HepG2 (cell line): ENCODE results near the gene ZNF618. TPM values are rescaled to one million over a fixed set of nuclear protein-coding genes. Genes with fewer than 3 reads are reported as not detected.

Experiments
- ATAC-seq: fragments of 200-7000 bp; cut with Tn5 transposase; 3 replicates; pipeline ENCODE4 v1.9.1; 2020; ENCODE audit warnings: mild to moderate bottlenecking, moderate library complexity
- BruUV-seq: library from RNA; stranded (reverse); fragments of 400-500 nt; replicated peaks from 2 replicates; lab custom pipeline; 2021; lab: Mats Ljungman, UMichigan
- CTCF ChIA-PET: fragments of 300-600 bp; formaldehyde crosslinking; extraction: SDS; loops from one replicate; lab custom pipeline; 2021; ENCODE audit warnings: low total read pairs, inconsistent platforms, low intra/inter-chr PET ratio; lab: Yijun Ruan, JAX
- POLR2A ChIA-PET: fragments of 350-600 bp; sonication (Branson Sonifier 250); formaldehyde crosslinking; loops from one replicate; lab custom pipeline; 2020; ENCODE audit warnings: antibody characterized with exemption, inconsistent platforms; lab: Yijun Ruan, JAX
- DNase-seq: peaks from one replicate; pipeline ENCODE4 v3.0.0-alpha.2; 2015; ENCODE audit warnings: low spot score
- FAIRE-seq: peaks from 3 replicates; lab custom pipeline; 2011; peaks lifted over from hg19 to GRCh38; lab: Jason Lieb, UNC
- H2AFZ ChIP-seq: one replicate; pipeline ENCODE4 v1.6.1; 2011; ENCODE audit warnings: low read length, inconsistent platforms
- H3K27ac ChIP-seq: fragments of 300-600 bp; 3 replicates; pipeline ENCODE4 v1.8.0; 2011; ENCODE audit warnings: mixed run types, mild to moderate bottlenecking, mixed read lengths, low read length, inconsistent platforms; ENCODE audit not compliant: insufficient read depth; ENCODE audit errors: extremely low read length
- H3K27me3 ChIP-seq, 2 experiments: fragments of 200-600 bp in 1 of 2; 2 replicates in 1 of 2; 3 replicates in 1 of 2; pipeline versions ENCODE4 v1.6.0 to v1.8.0; 2011; ENCODE audit warnings: low read length in 2 of 2, mild to moderate bottlenecking in 2 of 2, moderate library complexity in 2 of 2, inconsistent platforms in 1 of 2; ENCODE audit not compliant: insufficient read depth in 2 of 2, control insufficient read depth in 1 of 2
- H3K36me3 ChIP-seq, 2 experiments: fragments of 200-600 bp in 1 of 2; replicated peaks in 1 of 2; 2 replicates in 1 of 2; 3 replicates in 1 of 2; pipeline versions ENCODE4 v1.5.1 to v1.8.0; 2011; ENCODE audit warnings: low read length in 2 of 2, inconsistent platforms in 1 of 2; ENCODE audit not compliant: insufficient read depth in 2 of 2, control insufficient read depth in 1 of 2
- H3K4me1 ChIP-seq: 2 replicates; pipeline ENCODE4 v1.5.1; 2012; ENCODE audit warnings: low read length, inconsistent platforms; ENCODE audit not compliant: insufficient read depth
- H3K4me2 ChIP-seq: 2 replicates; pipeline ENCODE4 v1.6.0; 2011; ENCODE audit warnings: low read depth, low read length, inconsistent platforms
- H3K4me3 ChIP-seq, 3 experiments: fragments of 200-600 bp in 1 of 3; sonication (generic), shearing (Covaris generic) in 1 of 3; replicated peaks in 1 of 3; 2 replicates each; pipeline ENCODE4 v1.5.1; 2011 to 2016; ENCODE audit warnings: low read length in 3 of 3, inconsistent platforms in 2 of 3, low read depth in 2 of 3, mild to moderate bottlenecking in 2 of 3, control low read depth in 1 of 3, mixed read lengths in 1 of 3; ENCODE audit not compliant: insufficient read depth in 1 of 3
- H3K79me2 ChIP-seq: one replicate; pipeline ENCODE4 v1.6.1; 2011; ENCODE audit warnings: low read length, inconsistent platforms; ENCODE audit not compliant: insufficient read depth
- H3K9ac ChIP-seq: 2 replicates; pipeline ENCODE4 v1.6.0; 2011; ENCODE audit warnings: mild to moderate bottlenecking, low read depth, low read length, inconsistent platforms; ENCODE audit not compliant: insufficient read depth
- H3K9me3 ChIP-seq: 2 replicates; pipeline ENCODE4 v1.5.1; 2012; ENCODE audit warnings: mild to moderate bottlenecking, low read length
- H4K20me1 ChIP-seq: 2 replicates; pipeline ENCODE4 v1.6.0; 2011; ENCODE audit warnings: inconsistent platforms, mild to moderate bottlenecking, low read length, moderate library complexity; ENCODE audit not compliant: insufficient read depth
- FIP1L1 ChIP-seq: fragments of 200-400 bp; formaldehyde crosslinking; IDR thresholded peaks from 2 replicates; pipeline ENCODE4 v1.6.1; 2018; ENCODE audit warnings: low read depth, mild to moderate bottlenecking, low read length, moderate library complexity, borderline replicate concordance; ENCODE audit not compliant: insufficient read depth
- HNRNPUL1 ChIP-seq: fragments of 200-400 bp; formaldehyde crosslinking; IDR thresholded peaks from 2 replicates; pipeline ENCODE4 v1.6.1; 2017; ENCODE audit warnings: low read depth, mild to moderate bottlenecking, low read length, moderate library complexity
- IKZF4 ChIP-seq: sonication (generic); formaldehyde crosslinking; IDR thresholded peaks from 2 replicates; pipeline ENCODE4 v1.5.1; 2020; ENCODE audit warnings: borderline replicate concordance, mild to moderate bottlenecking, low read depth, missing genetic modification reagents; ENCODE audit errors: not compliant biosample characterization
- ZNF124 ChIP-seq: sonication (generic); formaldehyde crosslinking; IDR thresholded peaks from 2 replicates; pipeline ENCODE4 v1.4.0; 2020; ENCODE audit warnings: missing genetic modification reagents
- ZNF143 ChIP-seq: sonication (generic); formaldehyde crosslinking; IDR thresholded peaks from 2 replicates; pipeline ENCODE4 v1.4.0; 2020; ENCODE audit warnings: missing genetic modification reagents
- ZNF326 ChIP-seq: sonication (generic); formaldehyde crosslinking; IDR thresholded peaks from 2 replicates; pipeline ENCODE4 v1.4.0; 2020; ENCODE audit warnings: missing genetic modification reagents, borderline replicate concordance
- ZNF7 ChIP-seq: IDR thresholded peaks from 2 replicates; pipeline ENCODE4 v1.6.1; 2016; ENCODE audit warnings: missing biosample characterization, missing genetic modification reagents
- WGBS: methylation state at CpG from one replicate; pipeline ENCODE4 v1.1.6; 2017; ENCODE audit warnings: low lambda C conversion rate; 5-methylcytosine and 5-hydroxymethylcytosine counted together
- in situ Hi-C: cut with HindIII; loops from 2 replicates; pipeline ENCODE4 v1.10.0; 2017; ENCODE audit warnings: low pct_unique_long_range_greater_than_20kb; ENCODE audit not compliant: extremely low pct_ligation_motif_present
- intact Hi-C: fragments of 100-400 bp; cut with micrococcal nuclease; formaldehyde crosslinking; loops from one replicate; pipeline ENCODE4 v1.10.0; 2022; ENCODE audit not compliant: unreplicated experiment
- polyA plus RNA-seq, 8 experiments: library from polyadenylated mRNA; depleted of rRNA in 3 of 8; stranded (reverse) in 7 of 8; unstranded in 1 of 8; fragments of >200 nt; fragmentation: Illumina TruSeq in 4 of 8; extraction: Trizol in 4 of 8; gene quantifications; 2 replicates each; pipeline versions ENCODE4 v1.2.1 to v1.2.3, GENCODE V29; 2011 to 2016; ENCODE audit warnings: low read depth in 4 of 8, missing spikeins in 1 of 8, mixed read lengths in 1 of 8; ENCODE audit not compliant: insufficient read depth in 1 of 8
- total RNA-seq, 5 experiments: library from RNA; depleted of rRNA; stranded (reverse); fragments of >200 nt; fragmentation: Illumina TruSeq; extraction: Trizol; gene quantifications; 2 replicates each; pipeline ENCODE4 v1.2.3, GENCODE V29; 2016; ENCODE audit warnings: low read depth in 1 of 5
- TF ChIP-seq, protein P1 (sequence below): sonication (generic); formaldehyde crosslinking; IDR thresholded peaks from 2 replicates; pipeline ENCODE4 v1.5.0; 2020; ENCODE audit warnings: mild to moderate bottlenecking, missing genetic modification reagents, borderline replicate concordance

The ZNF618 gene
- total and polyA plus RNA-seq, 2 of the 13 experiments (the other 11 are each of a cell fraction or from before 2014, with no cell fraction given): 0.07 TPM

DNA sequence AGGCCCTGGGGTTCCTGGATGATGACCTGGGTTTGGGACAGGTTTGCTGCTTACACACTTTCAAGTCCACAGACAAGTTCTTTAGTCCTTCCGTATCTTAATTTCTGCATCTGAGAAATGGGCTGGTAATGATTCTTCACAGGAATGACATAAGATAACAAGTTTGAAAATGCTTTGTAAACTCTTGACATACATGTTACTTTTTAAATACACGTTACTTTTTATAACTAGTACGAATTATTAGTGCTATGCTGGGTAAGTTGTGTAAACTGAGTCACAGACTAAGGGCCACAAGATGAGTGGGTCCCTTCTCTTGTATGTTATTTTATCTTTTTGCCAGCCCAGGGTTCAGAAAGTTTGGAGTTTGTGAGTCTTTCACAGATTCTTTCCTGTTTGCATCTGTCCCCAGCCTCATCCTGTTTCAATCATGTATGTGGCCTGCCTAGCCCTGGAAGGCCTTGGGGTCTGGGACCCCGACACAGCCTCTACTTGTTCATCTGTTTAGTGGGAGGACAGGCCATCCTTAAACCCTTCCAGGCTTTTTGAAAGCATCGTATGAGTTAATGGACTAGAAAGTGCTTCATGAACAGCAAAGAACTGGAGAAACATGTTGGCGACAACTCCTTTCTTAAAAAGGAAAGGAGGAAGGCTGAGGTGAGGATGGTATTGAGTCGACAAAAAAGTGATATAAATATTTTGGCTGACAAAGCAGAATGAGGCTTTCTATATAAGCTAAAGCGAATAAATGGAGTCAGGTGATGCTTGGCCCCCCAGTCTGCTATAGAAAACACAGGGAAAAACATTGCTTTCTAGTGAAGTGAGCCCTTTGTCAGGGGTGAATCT is 9.3 kb downstream of the ZNF618 start (continued):
- TF ChIP-seq, protein P1, sequence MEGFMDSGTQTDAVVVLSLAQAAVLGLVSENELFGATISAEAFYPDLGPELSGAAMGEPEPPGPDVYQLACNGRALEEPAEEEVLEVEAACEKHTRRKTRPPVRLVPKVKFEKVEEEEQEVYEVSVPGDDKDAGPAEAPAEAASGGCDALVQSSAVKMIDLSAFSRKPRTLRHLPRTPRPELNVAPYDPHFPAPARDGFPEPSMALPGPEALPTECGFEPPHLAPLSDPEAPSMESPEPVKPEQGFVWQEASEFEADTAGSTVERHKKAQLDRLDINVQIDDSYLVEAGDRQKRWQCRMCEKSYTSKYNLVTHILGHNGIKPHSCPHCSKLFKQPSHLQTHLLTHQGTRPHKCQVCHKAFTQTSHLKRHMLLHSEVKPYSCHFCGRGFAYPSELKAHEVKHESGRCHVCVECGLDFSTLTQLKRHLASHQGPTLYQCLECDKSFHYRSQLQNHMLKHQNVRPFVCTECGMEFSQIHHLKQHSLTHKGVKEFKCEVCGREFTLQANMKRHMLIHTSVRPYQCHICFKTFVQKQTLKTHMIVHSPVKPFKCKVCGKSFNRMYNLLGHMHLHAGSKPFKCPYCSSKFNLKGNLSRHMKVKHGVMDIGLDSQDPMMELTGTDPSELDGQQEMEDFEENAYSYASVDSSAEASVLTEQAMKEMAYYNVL (CRISPR knock-in tag): no peak
- no peak for TF ChIP-seq ZNF124 (CRISPR knock-in tag)

DNA sequence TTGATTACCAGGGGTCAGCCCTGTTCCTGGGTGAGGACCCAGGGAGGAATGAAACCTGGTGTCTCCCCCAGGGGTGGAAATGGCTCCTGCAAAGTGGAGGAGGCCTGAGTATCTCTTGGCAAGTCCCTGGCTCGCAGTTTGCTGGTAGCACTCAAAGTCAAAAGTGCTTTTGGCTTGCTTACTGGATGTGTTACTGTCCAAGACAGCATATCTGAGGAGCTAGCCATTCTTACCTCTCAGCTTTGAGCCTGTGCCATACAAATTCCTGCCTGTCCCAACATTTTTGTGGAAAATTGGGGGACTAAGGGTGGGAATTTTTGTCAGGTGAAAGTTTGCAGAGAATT is 9.9 kb downstream of the ZNF618 start:
- intact Hi-C loops: no loop called here
- Histone ChIP-seq H3K79me2 (no peaks in the 10 kb centered on the region), H3K27ac (no peak overlapping the region), H3K27me3 (peaks cover 0 to 12% of the 10 kb centered on the region in 2 experiments; a peak in 1 of 5 replicates), H3K36me3 (no peaks in the 10 kb centered on the region), H4K20me1 (no peaks in the 10 kb centered on the region), H3K9ac (no peak overlapping the region), H3K4me3 (no peak overlapping the region), H3K4me1 (no peaks in the 10 kb centered on the region), H2AFZ (no peak overlapping the region), H3K4me2 (no peak overlapping the region), H3K9me3 (no peaks in the 10 kb centered on the region)
- BruUV-seq: no TSS peak
- FAIRE-seq (no peak), ATAC-seq (no peak), DNase-seq (no peak)
- WGBS: 33% methylated on average over 1 of the region's 1 CpG
- CTCF ChIA-PET: no interaction called here
- POLR2A ChIA-PET: no interaction called here
- TF ChIP-seq ZNF143 (no peak), HNRNPUL1 (no peak), ZNF7 (CRISPR knock-in tag) (no peak), FIP1L1 (no peak), ZNF326 (CRISPR knock-in tag) (no peak), IKZF4 (CRISPR knock-in tag) (no peak)
- in situ Hi-C loops: no loop called here
